Heart right ventricle (tissue), 16 donors: ENCODE data around the gene LGR6. TPM values are rescaled to one million over a fixed set of nuclear protein-coding genes. Genes with fewer than 3 reads are reported as not detected.

ENCODE experiments used
- ATAC-seq, 8 donors: fragments of 200-7000 bp; cut with Tn5 transposase; one replicate each; pipeline ENCODE4 v1.9.1; 2020; ENCODE audit warnings: mild to moderate bottlenecking in 8 of 8, moderate library complexity in 8 of 8, moderate number of reproducible peaks in 1 of 8
- DNase-seq, 2 donors: peaks; one replicate each; pipeline ENCODE4 v3.0.0-alpha.2; 2020
- H3K27ac ChIP-seq, 10 donors: fragments of 200-600 bp; sonication (generic) in 2 of 10; one replicate each; pipeline versions ENCODE4 v1.5.0 to v1.8.0; 2020 to 2022; ENCODE audit warnings: mild to moderate bottlenecking in 3 of 10
- H3K27me3 ChIP-seq, 7 donors: fragments of 200-600 bp; one replicate each; pipeline ENCODE4 v1.8.0; 2021 to 2022; ENCODE audit warnings: mild to moderate bottlenecking in 2 of 7
- H3K36me3 ChIP-seq, 9 donors: fragments of 200-600 bp; sonication (generic) in 1 of 9; one replicate each; pipeline versions ENCODE4 v1.5.0 to v1.8.0; 2020 to 2022; ENCODE audit warnings: mild to moderate bottlenecking in 2 of 9
- H3K4me1 ChIP-seq, 9 donors: fragments of 200-600 bp; sonication (generic) in 1 of 9; one replicate each; pipeline versions ENCODE4 v1.5.0 to v1.8.0; 2020 to 2022; ENCODE audit warnings: mild to moderate bottlenecking in 4 of 9
- H3K4me3 ChIP-seq, 10 donors: fragments of 200-600 bp; sonication (generic) in 2 of 10; one replicate each; pipeline versions ENCODE4 v1.5.0 to v1.8.0; 2020 to 2022; ENCODE audit warnings: mild to moderate bottlenecking in 7 of 10, moderate library complexity in 2 of 10
- H3K9me3 ChIP-seq, 11 donors: fragments of 200-600 bp in 10 of 11; sonication (generic) in 2 of 11; one replicate each; pipeline versions ENCODE4 v1.5.0 to v1.8.0; 2013 to 2022; ENCODE audit warnings: mild to moderate bottlenecking in 2 of 11, control low read depth in 1 of 11, moderate library complexity in 1 of 11
- WGBS, 2 donors: extraction: QIAGEN DNeasy Blood & Tissue Kit; methylation state at CpG; one replicate each; pipeline ENCODE4 v1.1.7; 2013; ENCODE audit warnings: inconsistent platforms in 1 of 2; 5-methylcytosine and 5-hydroxymethylcytosine counted together
- intact Hi-C, 10 donors: fragments of 100-400 bp; cut with DNase I; formaldehyde crosslinking; loops; one replicate each; pipeline versions ENCODE4 v1.11.1 to v1.14.2; 2022
- polyA plus RNA-seq, 2 donors: library from polyadenylated mRNA; stranded (reverse); fragments of 200-250 nt; gene quantifications; one replicate each; pipeline ENCODE4 v1.2.3, GENCODE V29; 2013
- total RNA-seq, 10 donors: library from RNA; stranded (reverse); fragmentation: NEBNext Ultra II Directional in 3 of 10; extraction: Animal tissue kit (Norgen Biotek cat#: 25700) in 3 of 10; gene quantifications; one replicate each; pipeline versions ENCODE4 v1.2.1 to v1.2.4, GENCODE V29; 2021 to 2023
- TF ChIP-seq, protein P1 (sequence below), 9 donors: fragments of 200-600 bp; sonication (generic) in 2 of 9; IDR thresholded peaks; one replicate each; pipeline versions ENCODE4 v1.5.0 to v1.8.0; 2021 to 2022; ENCODE audit warnings: antibody characterized with exemption in 9 of 9, mild to moderate bottlenecking in 5 of 9, moderate library complexity in 1 of 9
- donor health status: Arrhythmogenic right ventricular cardiomyopathy.
- donor health status: ischemic (EF 13 %, LVEDD 7.1; RV severe dilation, severe dysfunction).
- donor health status: healthy with polysubstance abuse.
- donor health status: DM: no; HTN: yes; CAD: no.
- donor health status: DM: no; HTN: no; CAD: no.
- donor health status: ischemic (EF 25% LVEDD 6.9; RV normal size, moderate dysfunction).
- donor health status: ischemic (EF 25% LVEDD 5.7; RV mildly dilated, moderate dysfunction).
- donor health status: healthy.
- donor health status: DM: yes; HTN: yes; CAD: no.
- donor health status: Ischemic cardiomyopathy.
- donor health status: ischemic (EF 35%, LVEDD 5.7; RV mildly dilated, moderate dysfunction).
- donor health status: nonischemic (EF 11% LVEDD 7.7; RV severe dilation, severe dysfunction).
- donor health status: DM: yes; HTN: yes; CAD: no.
- donor health status: PGD.
- donor health status: ischemic (EF 29% LVEDD 5.4; RV normal size, mild dysfunction).
- donor health status: nonischemic (EF 23%, LVEDD 6.1; RV moderate dilation, normal function).

Gene LGR6
- total and polyA plus RNA-seq, 12 donors = 0.19 to 13.5 (median 2.2) TPM

DNA sequence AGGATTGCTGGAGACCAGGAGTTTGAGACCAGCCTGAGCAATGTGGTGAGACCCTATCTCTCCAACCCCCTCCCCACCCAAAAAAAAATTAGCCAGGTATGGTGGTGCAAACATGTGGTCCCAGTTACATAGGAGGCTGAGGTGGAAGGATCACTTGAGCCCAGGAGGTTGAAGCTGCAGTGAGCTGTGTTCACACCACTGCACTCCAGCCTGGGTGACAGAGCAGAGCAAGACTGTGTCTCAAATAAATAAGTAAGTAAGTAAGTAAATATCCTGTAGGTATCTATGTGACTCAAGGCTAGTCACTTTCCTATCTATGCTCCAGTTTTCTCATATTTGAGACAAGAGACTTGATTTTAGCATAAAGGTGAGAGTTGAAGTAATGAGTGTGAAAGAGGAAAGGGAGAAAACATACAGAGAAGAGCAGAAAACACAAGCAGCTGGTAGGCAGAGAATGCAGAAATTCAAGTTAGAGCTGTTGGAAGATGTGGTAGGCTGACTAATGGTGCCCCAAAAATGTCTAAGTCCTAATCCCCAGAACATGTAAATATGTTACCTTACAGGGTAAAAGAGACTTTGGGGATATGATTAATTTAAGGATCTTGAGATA is 162.4 kb downstream of the LGR6 start:
- H3K4me1 ChIP-seq = peaks cover 0 to 29% (median 15%) of the 10 kb centered on the region in 9 donors

DNA sequence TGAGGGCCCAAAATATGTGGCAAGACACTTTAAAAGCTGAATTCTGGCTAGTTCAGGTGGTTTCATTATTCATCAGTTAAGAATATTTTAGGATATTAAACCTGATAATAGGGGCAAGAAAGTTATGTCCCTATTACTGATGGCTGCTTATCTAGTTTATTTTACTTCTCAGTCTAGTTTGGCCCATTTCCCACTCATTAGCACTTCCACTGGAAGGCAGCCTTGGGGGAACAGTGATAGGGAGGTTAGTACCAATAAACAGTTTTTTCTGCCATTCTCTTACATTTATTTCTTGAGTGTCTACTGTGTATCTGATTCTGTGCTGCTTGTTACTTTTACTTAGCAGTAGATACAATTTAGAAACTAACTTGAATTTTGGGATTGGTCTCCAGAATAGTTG is 163.9 kb downstream of the LGR6 start:
- TF ChIP-seq, protein P1, sequence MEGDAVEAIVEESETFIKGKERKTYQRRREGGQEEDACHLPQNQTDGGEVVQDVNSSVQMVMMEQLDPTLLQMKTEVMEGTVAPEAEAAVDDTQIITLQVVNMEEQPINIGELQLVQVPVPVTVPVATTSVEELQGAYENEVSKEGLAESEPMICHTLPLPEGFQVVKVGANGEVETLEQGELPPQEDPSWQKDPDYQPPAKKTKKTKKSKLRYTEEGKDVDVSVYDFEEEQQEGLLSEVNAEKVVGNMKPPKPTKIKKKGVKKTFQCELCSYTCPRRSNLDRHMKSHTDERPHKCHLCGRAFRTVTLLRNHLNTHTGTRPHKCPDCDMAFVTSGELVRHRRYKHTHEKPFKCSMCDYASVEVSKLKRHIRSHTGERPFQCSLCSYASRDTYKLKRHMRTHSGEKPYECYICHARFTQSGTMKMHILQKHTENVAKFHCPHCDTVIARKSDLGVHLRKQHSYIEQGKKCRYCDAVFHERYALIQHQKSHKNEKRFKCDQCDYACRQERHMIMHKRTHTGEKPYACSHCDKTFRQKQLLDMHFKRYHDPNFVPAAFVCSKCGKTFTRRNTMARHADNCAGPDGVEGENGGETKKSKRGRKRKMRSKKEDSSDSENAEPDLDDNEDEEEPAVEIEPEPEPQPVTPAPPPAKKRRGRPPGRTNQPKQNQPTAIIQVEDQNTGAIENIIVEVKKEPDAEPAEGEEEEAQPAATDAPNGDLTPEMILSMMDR (IDR thresholded peaks at IDR 0.05) = no peak
- no peak for DNase-seq
- no peaks in the 10 kb centered on the region for H3K36me3 ChIP-seq
- intact Hi-C loops = loop anchor here in 2 of 10 donors (10.0 kb wide), 1 partner anchor 47 kb away; no protein-coding TSS in a partner anchor
- H3K27ac ChIP-seq = no peak overlapping the region
- no peaks in the 10 kb centered on the region for H3K9me3 ChIP-seq
- no peak overlapping the region for H3K4me3 ChIP-seq
- no peaks in the 10 kb centered on the region for H3K27me3 ChIP-seq
- peaks cover 0 to 23% (median 15%) of the 10 kb centered on the region in 9 donors for H3K4me1 ChIP-seq
- no peak for ATAC-seq

More for the DNA sequence above, 162.4 kb downstream of the LGR6 start:
- H3K27ac ChIP-seq = no peak overlapping the region
- intact Hi-C loops = loop anchor here in 2 of 10 donors (10.0 kb wide), 1 partner anchor 49 kb away; no protein-coding TSS in a partner anchor
- H3K27me3 ChIP-seq = no peaks in the 10 kb centered on the region
- TF ChIP-seq, protein P1 (IDR thresholded peaks at IDR 0.05) = no peak
- H3K4me3 ChIP-seq = no peak overlapping the region
- H3K36me3 ChIP-seq = no peaks in the 10 kb centered on the region
- H3K9me3 ChIP-seq = no peaks in the 10 kb centered on the region
- ATAC-seq (no peak), DNase-seq (no peak)

DNA sequence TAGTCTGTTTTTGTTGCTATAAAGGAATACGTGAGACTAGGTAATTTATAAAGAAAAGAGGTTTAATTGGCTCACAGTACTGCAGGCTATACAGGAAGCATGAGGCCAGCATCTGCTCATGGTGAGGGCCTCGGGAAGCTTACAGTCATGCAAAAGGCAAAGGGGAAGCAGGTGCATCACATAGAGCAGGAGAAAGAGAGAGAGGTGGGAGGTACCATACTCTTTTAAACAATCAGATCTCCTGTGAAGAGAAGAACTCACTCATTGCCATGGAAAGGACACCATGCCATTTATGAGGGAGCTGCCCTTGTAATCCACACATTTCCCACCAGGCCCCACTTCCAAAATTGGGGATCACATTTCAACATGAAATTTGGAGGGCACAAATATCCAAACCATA is 167.6 kb downstream of the LGR6 start:
- Histone ChIP-seq H3K27ac (no peak overlapping the region), H3K36me3 (no peaks in the 10 kb centered on the region), H3K4me3 (no peak overlapping the region), H3K27me3 (no peaks in the 10 kb centered on the region), H3K9me3 (no peaks in the 10 kb centered on the region), H3K4me1 (peaks cover 0 to 37% (median 25%) of the 10 kb centered on the region in 9 donors)
- intact Hi-C loops = no loop called here
- ATAC-seq (no peak), DNase-seq (no peak)
- TF ChIP-seq, protein P1 (IDR thresholded peaks at IDR 0.05) = no peak
- WGBS, 2 donors = 93 to 96% methylated on average over 2 of the region's 2 CpGs

DNA sequence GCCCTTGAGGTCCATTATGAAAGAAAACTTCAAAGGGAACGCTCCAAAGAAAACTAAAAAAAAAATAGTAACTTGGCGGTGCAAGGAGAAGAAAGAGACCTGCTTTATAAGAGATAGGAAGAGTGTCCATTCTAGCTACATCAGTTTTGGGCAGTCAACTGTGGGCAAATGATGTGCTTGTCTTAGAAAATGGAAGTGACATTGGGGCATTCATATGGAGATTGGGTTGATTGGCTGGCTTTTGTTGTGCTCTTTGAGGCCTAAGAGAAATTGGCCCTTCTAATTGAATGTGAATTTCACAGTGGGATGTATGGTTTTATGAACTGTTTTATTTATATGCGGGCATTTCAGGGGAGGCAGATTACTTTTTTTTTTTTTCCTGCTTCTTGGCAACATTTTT is 168.1 kb downstream of the LGR6 start:
- Histone ChIP-seq H3K4me3 (no peak overlapping the region), H3K9me3 (no peaks in the 10 kb centered on the region), H3K4me1 (peaks cover 0 to 38% (median 25%) of the 10 kb centered on the region in 9 donors), H3K27ac (no peak overlapping the region), H3K27me3 (no peaks in the 10 kb centered on the region), H3K36me3 (no peaks in the 10 kb centered on the region)
- DNase-seq = no peak
- intact Hi-C loops = no loop called here
- ATAC-seq = no peak
- TF ChIP-seq, protein P1 (IDR thresholded peaks at IDR 0.05) = no peak
- 82 to 88% methylated on average over 3 of the region's 3 CpGs for WGBS, 2 donors
